ES-I3 (cell line): Measurements from ENCODE around the gene SLC16A7.

Source experiments
- H3K36me3 ChIP-seq: 2 replicates; pipeline ENCODE4 v1.6.1; 2013; ENCODE audit warnings: mild to moderate bottlenecking, low read length, control low read depth, moderate library complexity; ENCODE audit not compliant: insufficient read depth
- H3K4me1 ChIP-seq: 2 replicates; pipeline ENCODE4 v1.6.1; 2013; ENCODE audit warnings: mild to moderate bottlenecking, control low read depth, low read length; ENCODE audit not compliant: insufficient read depth
- H3K9ac ChIP-seq: 2 replicates; pipeline ENCODE4 v1.6.1; 2013; ENCODE audit warnings: low read depth, mild to moderate bottlenecking, low read length, moderate library complexity
- H3K9me3 ChIP-seq: 2 replicates; pipeline ENCODE4 v1.6.1; 2013; ENCODE audit warnings: mild to moderate bottlenecking, low read length, moderate library complexity; ENCODE audit not compliant: control insufficient read depth, insufficient read depth

Gene SLC16A7

DNA sequence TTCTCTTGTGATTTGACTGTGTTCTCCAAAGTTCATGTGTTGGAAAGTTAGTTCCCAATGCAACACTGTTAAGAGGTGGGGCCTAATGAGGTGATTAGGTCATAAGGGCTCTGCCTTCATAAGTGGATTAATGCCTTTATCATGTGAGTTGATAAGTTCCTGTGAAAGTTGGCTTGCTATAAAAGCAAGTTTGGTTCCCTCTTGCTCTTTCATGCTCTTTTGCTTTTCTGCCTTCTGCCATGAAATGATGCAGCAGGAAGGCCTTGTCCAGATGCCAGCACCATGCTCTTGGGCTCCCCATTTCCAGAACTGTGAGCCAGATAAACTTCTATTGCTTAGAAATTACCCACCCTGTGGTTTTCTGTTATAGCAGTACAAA lies 41.9 kb downstream of the SLC16A7 start:
- Histone ChIP-seq H3K4me1 (peaks cover 6% of the 10 kb centered on the region; the same call in 1 of the 2 replicates), H3K9me3 (no peaks in the 10 kb centered on the region), H3K9ac (no peak overlapping the region), H3K36me3 (no peaks in the 10 kb centered on the region; the same call in 1 of the 2 replicates)

DNA sequence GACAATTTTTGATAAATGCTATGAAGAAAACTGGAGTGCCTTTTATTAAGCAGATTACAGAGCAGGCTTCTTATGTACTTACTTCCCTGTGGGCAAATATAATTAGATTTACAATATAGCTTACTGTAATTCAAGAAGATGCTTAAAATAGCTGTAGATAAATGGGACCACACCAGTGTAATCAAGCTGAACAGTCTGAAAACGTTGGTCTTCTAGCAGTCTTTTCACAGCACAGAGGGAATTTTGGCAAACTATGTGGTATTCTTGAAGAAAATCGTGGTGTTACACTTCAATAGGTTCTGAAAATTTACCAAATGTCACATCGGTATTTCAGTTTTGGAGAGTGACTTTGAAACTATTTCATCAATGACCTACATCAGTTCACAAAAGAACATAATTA lies 47.7 kb downstream of the SLC16A7 start:
- Histone ChIP-seq H3K4me1 (peaks cover 6% of the 10 kb centered on the region; the same call in 1 of the 2 replicates), H3K9me3 (no peaks in the 10 kb centered on the region), H3K9ac (no peak overlapping the region), H3K36me3 (no peaks in the 10 kb centered on the region)

DNA sequence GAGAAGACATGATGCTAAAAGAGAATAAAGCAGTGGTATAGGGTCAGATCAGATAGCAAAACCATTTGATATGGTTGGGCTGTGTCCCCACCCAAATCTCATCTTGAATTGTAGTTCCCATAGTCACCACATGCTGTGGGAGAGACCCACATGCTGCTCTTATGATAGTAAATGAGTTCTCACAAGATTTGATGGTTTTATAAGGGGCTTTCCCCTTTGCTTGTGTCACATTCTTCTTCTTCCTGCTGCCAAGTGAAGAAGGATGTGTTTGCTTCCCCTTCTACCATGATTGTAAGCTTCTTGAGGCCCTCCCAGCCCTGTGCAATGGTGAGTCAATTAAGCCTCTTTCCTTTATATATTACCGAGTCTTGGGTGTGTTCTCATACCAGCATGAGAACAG lies 49.4 kb downstream of the SLC16A7 start:
- no peaks in the 10 kb centered on the region for H3K4me1 ChIP-seq
- no peaks in the 10 kb centered on the region for H3K9me3 ChIP-seq
- H3K9ac ChIP-seq: no peak overlapping the region
- H3K36me3 ChIP-seq: no peaks in the 10 kb centered on the region

DNA sequence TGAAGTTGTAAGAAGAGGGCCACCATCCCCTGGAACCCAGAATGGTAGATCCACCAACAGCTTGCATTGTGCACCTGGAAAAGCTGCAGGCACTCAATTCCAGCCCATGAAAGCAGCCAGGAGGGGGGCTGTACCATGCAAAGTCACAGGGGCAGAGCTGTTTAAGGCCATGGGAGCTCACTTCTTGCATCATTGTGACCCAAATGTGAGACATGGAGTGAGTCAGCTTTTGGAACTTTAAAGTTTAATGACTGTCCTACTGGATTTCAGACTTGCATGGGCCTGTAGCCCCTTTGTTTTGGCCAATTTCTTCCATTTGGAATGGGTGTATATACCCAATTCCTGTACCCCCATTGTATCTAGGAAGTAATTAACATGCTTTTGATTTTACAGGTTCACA lies 50.8 kb downstream of the SLC16A7 start:
- H3K36me3 ChIP-seq: no peaks in the 10 kb centered on the region
- no peaks in the 10 kb centered on the region for H3K4me1 ChIP-seq
- no peak overlapping the region for H3K9ac ChIP-seq
- H3K9me3 ChIP-seq: no peaks in the 10 kb centered on the region

- H3K4me1 ChIP-seq: no peaks in the 10 kb centered on the region
- no peak overlapping the region for H3K9ac ChIP-seq
- H3K36me3 ChIP-seq: no peaks in the 10 kb centered on the region
- H3K9me3 ChIP-seq: no peaks in the 10 kb centered on the region
Measured at GRCh38 chr12:59649203-59649602, 53.4 kb downstream of the SLC16A7 start.

DNA sequence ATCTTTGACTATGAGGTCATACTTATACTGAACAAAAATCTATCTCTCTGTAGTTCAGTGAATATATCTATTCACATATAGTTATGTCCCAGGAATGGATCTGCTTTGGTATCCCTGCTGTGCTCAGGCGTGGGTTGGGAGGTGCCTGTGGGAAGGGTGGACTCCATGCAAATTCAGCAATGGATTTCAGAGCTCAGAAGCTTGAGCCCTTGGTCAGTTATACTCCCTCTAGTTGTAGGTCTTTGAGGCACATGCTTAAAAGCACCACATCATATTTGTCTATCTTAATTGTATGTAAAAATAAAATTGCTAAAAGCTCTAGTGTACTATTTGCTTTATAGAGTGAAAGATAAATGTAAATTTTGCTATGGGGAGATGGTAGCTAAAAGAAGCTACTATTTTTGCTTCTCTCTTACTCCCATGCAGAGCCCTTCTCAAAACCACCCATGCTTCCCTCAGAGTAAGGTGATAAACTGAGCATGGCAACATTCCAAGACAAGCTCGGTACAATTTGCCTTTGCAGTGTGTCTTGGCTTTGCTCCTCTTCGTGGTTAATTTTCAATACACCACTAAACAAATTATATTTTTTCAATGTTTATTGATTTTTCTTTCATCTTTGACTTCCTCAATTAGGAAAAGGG lies 54.9 kb downstream of the SLC16A7 start:
- Histone ChIP-seq H3K4me1 (no peaks in the 10 kb centered on the region), H3K36me3 (no peaks in the 10 kb centered on the region), H3K9me3 (no peaks in the 10 kb centered on the region), H3K9ac (no peak overlapping the region)

DNA sequence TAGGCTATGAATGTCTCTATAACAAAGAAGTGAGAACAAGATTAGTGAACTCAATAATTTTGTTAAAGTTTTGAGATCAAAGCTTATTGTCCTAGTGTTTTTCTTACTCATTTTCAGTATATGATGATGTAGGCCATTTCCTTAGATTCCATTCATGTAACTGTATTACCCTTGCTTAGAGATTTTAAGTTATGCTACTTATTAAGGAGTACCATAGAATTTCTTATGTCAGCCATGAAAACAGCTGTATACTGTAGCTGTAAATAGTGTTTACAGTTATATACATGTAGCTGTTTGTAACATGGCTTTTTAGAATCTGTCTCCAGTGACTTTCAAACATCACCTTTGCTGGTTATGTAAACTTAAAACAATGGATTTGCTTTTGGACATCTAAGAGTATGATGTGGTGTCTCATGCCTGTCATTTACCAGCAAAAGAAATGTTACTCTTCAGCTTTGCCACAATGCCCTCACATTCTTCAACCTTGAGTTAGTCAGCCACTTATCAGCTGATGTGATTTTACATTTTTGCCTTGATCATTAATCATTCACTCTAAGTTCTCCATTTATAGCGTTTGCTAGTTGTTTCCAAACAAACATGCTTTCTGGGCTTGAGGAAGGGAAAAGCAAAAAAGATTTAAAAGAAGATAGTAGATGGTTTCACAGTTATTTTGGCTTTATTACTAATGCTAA lies 55.5 kb downstream of the SLC16A7 start:
- Histone ChIP-seq H3K9me3 (no peaks in the 10 kb centered on the region), H3K9ac (no peak overlapping the region), H3K36me3 (no peaks in the 10 kb centered on the region), H3K4me1 (no peaks in the 10 kb centered on the region)

DNA sequence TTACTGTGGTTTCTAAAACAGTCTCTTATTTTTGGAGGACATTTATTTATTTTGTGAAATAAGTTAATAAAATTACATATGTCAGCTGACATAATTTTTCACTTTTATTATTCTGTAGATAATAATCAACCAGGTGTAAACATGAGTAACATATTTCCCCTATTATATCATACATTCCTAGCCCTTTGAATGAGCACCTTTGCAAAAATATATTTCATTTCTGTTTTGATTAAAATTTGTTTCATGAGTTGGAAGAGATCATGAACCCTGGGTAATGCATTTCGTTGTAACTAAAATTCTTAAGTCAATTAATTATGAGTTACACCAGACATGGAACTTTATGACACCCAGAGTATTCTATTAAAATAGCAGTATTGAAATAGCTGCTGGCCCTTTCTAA lies 56.3 kb downstream of the SLC16A7 start:
- no peaks in the 10 kb centered on the region for H3K36me3 ChIP-seq
- H3K9me3 ChIP-seq: no peaks in the 10 kb centered on the region
- H3K9ac ChIP-seq: no peak overlapping the region
- H3K4me1 ChIP-seq: no peaks in the 10 kb centered on the region

DNA sequence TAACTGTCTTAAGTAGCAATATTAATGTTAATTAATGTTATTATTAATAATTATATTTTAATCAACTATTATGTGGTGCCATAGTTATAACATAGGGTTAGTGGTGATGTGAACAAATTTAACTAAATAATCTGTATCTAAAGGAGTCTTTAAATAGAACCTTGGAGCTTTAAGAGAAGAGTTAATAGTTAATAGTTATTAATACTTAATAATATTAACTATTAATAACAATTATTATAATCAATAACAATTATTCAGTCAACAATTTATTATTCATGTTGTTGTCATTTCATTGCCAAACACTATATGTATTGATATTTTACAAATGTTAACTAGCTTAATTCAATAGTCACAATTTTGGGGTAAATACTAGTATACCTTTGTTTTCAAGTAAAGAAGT lies 58.2 kb downstream of the SLC16A7 start:
- H3K4me1 ChIP-seq: peaks cover 6% of the 10 kb centered on the region; the same call in 1 of the 2 replicates
- H3K9ac ChIP-seq: no peak overlapping the region
- no peaks in the 10 kb centered on the region for H3K9me3 ChIP-seq
- H3K36me3 ChIP-seq: no peaks in the 10 kb centered on the region

DNA sequence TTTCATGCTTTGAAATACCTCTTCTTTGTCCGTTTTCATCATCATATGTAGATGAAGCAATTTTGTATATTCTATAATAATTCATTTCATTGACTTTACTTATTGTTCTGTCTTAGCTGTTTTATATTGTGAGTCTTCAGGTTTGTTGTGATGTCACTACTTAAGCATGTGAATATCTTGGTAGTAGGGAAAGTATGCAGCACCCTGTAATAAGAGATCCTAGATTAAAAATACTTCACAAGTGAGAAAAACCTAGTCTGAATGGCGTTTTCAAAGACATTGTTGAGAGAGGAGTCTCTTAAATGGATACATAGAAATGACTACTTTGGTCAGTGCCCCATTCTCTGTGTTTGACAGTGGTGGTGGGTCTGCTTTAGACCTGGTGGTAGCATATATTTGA lies 61.4 kb downstream of the SLC16A7 start:
- Histone ChIP-seq H3K36me3 (no peaks in the 10 kb centered on the region), H3K9me3 (no peaks in the 10 kb centered on the region), H3K9ac (no peak overlapping the region), H3K4me1 (peaks cover 6% of the 10 kb centered on the region; the same call in 1 of the 2 replicates)

DNA sequence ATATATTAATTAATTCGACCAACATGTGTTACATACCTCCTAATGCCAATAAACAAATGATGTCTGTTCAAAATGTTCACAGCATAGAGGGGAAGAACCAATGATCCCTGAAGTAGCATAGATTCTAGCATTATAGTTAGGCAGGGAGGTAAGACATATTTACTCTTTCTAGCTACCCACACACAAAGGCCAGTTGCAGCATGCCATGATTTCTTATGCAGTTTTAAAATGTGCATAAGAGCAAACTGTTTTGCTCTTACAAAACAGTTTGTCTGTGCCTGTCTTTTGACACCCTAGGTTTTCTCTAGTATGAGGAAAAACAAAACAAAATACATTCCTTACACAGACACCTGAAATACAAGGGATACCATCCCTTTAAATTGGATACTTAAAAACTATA lies 61.9 kb downstream of the SLC16A7 start:
- no peak overlapping the region for H3K9ac ChIP-seq
- peaks cover 6% of the 10 kb centered on the region; the same call in 1 of the 2 replicates for H3K4me1 ChIP-seq
- no peaks in the 10 kb centered on the region for H3K36me3 ChIP-seq
- H3K9me3 ChIP-seq: no peaks in the 10 kb centered on the region

- H3K36me3 ChIP-seq: no peaks in the 10 kb centered on the region
- peaks cover 6% of the 10 kb centered on the region; the same call in 1 of the 2 replicates for H3K4me1 ChIP-seq
- no peak overlapping the region for H3K9ac ChIP-seq
- H3K9me3 ChIP-seq: no peaks in the 10 kb centered on the region
Measured at GRCh38 chr12:59660148-59660547, 64.3 kb downstream of the SLC16A7 start.

DNA sequence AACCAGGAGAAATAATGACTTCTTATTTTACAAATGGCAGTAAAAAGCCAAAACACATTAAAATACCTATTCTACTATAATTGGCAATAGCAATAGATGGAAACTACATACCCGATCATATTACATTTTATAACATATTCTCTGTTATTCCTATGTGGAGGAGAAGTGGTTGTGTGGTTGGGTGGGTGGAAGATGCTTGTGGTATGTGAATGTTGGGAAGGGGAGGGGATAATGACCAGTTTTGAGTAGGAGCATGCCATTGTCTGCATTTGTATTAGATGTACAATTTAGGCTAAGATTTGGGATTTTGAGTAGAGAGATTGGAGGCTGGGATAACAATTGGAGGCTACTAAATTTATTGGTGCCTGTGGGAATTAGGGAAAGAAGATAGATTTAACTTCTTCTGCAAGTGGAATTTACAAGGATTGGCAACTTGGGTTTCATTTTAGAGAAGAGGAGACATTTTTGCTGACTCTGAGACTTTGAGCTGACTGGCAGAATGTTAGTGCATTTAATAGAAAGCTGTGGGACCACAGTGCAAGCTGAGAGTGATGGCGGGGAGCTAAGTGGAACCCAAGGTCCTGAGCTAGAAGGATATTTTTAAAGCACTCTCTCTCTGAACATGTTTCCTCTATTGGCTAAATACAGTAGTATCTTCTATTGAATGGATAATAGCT lies 65.2 kb downstream of the SLC16A7 start:
- Histone ChIP-seq H3K4me1 (peaks cover 6% of the 10 kb centered on the region; the same call in 1 of the 2 replicates), H3K9ac (no peak overlapping the region), H3K9me3 (no peaks in the 10 kb centered on the region), H3K36me3 (no peaks in the 10 kb centered on the region)

DNA sequence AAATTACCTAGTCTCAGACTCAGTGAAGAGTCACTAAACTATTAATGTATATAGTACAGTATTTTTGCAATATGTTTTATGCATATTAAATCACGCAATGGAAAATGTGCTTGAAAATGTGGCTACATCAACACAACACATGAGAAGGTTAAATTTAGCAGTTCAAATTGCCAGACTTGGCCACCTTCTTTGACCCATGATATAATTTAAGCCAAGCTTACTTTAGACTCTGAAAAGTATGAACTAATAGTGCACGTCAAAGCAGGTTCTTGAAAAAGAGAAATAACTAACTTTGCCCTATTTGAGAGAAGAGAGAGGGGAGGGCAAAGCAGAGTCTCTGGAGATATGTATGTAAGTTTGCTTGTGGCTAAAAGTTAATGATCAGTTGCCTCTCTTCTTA lies 68.7 kb downstream of the SLC16A7 start:
- H3K36me3 ChIP-seq: no peaks in the 10 kb centered on the region
- H3K4me1 ChIP-seq: no peaks in the 10 kb centered on the region
- H3K9me3 ChIP-seq: peaks cover 8% of the 10 kb centered on the region; the same call in 1 of the 2 replicates
- no peak overlapping the region for H3K9ac ChIP-seq

DNA sequence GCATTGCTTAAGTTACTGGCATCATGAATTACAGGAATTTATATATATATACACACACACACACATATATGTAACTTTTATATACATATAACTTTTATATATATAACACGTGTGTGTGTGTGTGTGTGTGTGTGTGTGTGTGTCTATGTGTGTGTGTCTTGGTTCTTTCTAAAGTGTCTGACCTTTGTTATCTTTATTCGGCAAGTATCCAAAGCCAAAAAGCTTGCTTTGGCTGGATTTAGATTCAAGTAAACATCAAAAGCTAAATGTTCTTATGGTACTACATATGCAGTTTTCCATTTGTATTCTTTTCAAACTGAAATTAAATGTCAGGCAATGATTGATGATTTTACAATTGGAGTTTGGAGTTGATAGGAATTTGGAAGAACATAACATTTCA lies 69.9 kb downstream of the SLC16A7 start:
- Histone ChIP-seq H3K9ac (no peak overlapping the region), H3K9me3 (peaks cover 8% of the 10 kb centered on the region; the same call in 1 of the 2 replicates), H3K36me3 (no peaks in the 10 kb centered on the region), H3K4me1 (no peaks in the 10 kb centered on the region)
